H54 (cell line): Measurements from ENCODE around the gene CLBA1.

Experiments used
- DNase-seq: peaks from one replicate; pipeline ENCODE4 v3.0.0; 2011; ENCODE audit warnings: low spot score, mixed read lengths; ENCODE audit not compliant: insufficient read length
- FAIRE-seq: peaks from 3 replicates; lab custom pipeline; 2011; peaks lifted over from hg19 to GRCh38; lab: Jason Lieb, UNC
- POLR2A ChIP-seq: IDR thresholded peaks from 2 replicates; pipeline ENCODE4 v1.6.1; 2011; ENCODE audit warnings: low read depth, mild to moderate bottlenecking, low read length

CLBA1 gene

DNA sequence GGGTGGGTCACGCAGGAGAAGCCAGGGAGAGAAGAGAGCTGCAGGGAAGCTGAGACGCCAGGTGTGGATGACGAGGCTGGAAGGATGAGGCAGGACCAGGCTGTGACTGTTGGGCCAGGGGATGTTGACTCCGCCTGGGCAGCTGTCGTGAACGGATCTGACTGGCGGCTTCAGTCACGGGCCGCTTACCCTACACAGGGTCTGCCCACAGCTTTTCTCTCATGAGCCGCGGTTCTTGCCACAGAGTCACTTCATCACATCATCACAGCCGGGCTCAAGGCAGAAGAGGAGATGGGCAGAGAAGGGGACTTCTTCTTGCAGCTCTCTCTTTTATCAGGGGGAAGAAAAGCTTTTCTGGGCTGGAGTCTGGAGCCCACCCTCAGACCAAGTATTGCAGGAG, 7.7 kb downstream of the CLBA1 start:
- DNase-seq = no peak
- no peak for TF ChIP-seq POLR2A
- no peak for FAIRE-seq

DNA sequence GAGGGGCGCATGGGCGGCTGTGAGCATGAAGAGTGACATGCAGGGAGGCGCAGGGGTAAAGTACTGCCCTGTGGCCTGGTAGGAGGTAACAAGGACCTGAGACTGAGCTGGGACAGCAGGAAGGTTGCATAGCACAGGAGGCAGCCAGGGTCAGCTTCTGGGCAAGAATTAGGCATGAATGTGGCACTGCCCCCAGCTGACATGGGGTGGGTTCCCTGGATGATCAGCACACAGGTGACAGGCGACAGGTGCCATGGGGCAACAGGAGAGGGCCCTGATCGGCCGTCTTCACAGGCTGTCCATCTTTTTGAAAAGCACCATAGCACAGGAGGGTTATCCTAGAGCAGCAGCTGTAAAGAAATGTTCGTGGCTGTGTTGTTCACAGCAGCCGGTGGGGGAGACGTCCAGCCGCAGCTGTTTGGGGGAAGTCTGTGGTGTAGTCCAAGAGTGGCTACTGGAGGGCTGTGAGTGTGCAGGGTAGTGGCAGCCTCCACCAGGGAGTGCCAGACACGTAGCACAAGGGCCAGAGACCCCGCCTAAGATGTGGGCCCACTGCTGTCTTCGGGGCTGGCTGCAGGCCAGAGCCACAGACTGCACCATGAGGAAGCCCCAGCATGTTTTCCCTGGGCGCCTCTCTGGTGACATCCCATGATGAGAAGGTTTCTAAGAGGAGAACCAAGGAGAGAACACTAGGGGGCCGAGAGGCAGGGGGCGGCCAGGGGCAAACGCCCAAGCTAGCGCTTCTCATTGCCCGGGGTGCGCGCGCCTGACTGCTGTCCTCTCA, 8.4 kb downstream of the CLBA1 start:
- FAIRE-seq (no peak), DNase-seq (no peak)
- no peak for TF ChIP-seq POLR2A

DNA sequence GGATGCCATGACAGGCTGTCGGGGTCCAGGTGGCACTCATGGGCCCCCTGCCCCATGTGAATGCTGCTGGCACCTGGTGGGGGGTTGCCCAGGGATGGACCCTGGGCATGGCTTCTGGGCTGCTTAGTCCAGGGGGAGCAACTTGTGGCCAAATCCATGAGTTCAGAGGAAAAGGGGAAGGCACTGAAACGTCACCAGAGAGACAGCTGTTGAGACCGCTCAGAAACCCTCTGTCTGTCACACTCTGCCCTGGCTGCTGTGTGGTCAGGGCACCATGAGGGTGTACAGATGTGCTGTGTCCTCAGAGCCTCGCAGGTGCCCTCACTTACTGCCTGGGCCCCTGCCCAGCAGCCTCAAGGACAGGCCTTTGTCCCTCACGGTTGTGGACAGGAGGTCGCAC, 9.4 kb downstream of the CLBA1 start:
- DNase-seq = no peak
- FAIRE-seq = no peak
- no peak for TF ChIP-seq POLR2A

DNA sequence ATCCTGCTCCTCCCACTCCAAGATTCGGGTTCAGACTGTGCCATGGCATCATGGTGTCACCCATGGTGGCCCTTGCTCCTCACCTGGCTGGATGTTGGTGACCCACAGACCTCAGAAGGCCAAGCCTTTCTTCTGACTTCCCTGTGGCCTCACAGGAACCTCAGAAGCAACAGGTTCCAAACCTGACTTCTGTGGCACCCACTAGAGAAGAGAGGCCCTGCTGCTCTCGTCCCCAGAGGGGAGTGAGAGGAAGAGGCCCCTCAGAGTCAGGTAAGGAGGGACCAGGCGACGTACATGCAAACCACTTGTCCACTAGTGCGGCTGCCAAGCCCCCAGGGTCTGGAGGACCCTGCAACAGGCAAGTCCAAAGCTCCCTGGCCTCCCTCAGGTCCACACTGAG, 10.4 kb downstream of the CLBA1 start:
- TF ChIP-seq POLR2A = no peak
- FAIRE-seq (no peak), DNase-seq (no peak)

DNA sequence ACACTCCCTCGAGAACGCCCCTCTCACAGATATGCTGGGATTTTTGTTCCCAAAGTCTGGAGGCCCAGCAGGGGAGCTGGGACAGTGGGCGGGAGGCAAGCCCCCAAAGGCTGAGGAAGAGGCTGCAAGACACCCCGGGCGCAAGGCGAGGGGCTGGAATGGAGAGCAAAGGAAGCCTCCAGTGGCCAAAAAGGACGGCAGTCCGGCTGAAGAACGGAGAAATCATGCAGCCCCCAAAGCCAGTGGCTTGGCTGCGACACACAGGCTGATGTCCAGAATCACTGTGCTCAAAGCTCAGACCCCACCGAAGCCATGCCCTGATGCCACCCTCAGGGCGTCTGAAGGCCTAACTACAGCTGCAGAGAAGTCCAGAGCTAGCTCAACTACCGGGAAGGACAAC, 10.9 kb downstream of the CLBA1 start:
- no peak for TF ChIP-seq POLR2A
- DNase-seq (no peak), FAIRE-seq (no peak)

DNA sequence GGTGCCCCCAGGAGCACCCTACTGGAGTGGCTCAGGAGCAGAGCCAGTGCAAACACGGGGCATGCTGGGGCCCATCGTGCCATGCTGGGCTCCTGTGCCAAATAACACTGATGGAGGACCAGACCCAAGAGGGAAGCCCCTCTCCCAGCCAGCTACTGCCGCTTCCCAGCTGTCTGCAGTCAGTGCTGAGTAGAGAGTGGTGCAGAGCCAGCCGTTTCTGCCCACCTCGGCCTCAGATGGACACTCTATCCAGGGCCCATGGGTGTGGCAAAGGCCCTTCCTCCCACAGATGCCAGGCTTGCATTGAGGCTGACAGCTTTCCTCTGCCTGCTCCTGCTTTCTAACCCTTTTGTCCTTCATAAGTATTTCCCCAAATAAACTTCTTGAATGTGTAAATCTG, 13.2 kb downstream of the CLBA1 start:
- TF ChIP-seq POLR2A = no peak
- FAIRE-seq = no peak
- no peak for DNase-seq

DNA sequence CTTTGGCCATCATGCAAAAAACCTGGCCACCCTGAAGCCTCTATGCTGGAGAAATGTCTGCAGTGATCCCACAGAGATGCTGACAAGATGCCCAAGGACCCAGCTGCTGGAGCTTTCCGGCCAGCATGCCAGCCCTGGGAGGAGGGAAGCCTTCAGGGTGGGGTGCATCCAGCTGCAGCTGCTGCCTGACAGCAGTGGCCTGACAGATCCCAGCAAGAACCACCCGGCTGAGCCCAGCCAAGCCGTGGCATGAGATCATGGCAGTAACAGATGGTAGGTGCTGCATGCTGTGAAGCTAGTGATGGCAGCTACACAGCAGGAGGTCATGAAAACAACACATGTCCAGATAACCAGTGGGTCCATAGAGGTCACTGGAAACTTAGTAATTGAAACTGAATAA, 13.8 kb downstream of the CLBA1 start:
- DNase-seq (no peak), FAIRE-seq (no peak)
- TF ChIP-seq POLR2A = no peak

DNA sequence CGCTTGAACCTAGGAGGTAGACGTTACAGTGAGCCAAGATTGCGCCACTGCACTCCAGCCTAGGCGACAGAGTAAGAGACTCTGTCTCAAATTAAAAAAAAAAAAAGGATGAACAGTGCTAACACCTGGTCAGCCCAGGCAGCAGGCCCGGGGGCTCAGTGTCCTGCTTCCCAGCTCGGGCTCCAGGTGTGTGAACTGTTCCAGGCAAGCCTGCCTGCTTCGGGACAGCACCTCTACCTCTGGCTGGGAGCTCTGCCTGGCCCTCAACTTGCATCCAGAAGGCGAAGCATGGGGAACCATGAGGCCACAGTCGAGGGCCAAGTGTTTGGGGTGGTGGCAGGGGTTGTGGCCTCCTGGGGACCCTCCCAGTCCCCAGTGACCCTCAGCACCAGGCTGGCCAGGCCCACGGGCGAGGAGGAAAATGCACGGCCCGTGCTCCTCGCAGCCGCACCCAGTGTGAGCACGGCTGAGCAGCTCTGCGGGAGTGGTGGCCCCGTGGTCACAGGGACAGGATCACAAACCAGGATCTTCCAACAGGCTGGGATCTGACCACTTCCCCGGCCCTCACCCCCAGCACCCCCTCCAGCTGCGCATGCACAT, 19.8 kb downstream of the CLBA1 start:
- no peak for FAIRE-seq
- no peak for DNase-seq
- no peak for TF ChIP-seq POLR2A

DNA sequence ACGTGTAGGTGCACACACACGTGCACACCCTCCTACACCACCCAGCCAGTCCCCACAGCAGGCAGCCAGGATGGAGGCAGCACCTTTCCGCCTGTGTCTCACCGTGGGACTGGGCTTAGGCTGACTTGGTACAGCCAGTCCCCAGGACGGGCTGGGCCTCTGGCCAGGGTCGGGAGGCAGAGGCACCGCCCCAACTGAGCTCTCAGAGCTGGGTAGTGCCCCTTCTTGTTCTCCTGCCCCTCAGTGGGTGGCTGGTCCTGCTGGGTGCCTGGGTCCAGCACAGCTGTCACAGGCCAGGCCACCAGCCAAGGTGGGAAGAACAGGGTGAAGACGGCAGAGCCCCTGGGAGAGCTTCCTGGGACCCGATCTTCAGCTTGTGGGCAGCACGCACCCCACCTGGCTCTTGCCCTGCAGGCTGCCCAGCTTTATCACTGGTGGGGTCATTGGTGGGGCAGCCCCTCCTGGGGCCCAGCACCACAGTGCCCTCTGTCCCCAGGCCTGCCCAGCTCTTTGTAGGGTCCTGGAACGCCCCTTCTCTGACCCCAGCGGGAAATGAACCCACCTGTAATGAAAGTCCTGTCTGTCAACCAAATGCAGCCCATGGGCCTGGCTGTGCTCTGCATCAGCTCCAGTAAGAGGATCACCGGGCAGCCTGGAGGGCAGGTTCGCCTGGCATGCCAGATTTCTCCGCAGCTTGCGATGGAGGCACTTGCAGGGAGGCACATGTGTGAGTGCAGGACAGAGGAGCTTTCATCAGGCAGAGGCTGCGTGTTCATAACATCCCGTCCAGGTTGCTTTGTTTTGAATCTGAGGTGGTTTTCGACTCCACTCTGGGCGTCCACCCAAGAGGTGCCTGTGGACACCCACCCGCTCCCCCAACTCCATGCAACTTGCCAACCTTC, 20.6 kb downstream of the CLBA1 start:
- TF ChIP-seq POLR2A = no peak
- FAIRE-seq (no peak), DNase-seq (no peak)

DNA sequence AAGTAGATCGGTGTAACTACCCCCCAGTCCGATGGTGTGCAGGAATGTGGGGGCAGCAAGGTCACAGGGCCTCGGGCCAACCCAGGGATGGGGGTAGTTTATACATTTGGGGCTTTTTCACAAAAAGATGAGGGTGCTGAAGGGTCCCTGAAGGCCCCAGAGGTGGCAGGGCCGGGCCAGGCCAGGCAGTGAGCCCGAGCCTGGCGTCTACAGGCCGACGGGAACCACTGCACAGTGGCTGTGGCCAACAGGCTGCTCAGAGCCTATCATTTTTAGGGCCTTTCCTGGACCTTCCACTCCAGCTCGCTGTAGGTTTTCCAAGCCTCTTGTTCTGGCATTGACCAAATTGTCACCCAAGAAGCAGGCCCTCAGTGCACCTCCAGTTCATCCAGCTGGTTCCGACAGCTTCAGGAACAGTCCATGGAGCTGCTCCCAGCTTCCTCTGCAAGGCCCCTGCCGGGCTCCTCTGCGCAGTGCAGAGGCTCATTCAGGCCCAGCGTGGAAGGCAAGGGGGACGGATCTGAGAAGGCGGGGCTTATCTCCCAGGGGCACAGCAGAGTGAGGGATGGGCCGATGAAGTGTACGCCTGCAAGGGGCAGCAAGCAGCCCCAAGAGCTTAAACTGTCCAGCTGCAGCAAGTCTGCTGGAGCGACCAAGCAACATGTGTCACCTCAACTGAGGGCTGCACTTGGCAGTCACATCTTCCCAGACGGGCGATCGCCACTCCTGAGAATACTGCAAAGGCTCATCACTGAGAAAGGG, 21.4 kb downstream of the CLBA1 start:
- FAIRE-seq (no peak), DNase-seq (no peak)
- TF ChIP-seq POLR2A = no peak

DNA sequence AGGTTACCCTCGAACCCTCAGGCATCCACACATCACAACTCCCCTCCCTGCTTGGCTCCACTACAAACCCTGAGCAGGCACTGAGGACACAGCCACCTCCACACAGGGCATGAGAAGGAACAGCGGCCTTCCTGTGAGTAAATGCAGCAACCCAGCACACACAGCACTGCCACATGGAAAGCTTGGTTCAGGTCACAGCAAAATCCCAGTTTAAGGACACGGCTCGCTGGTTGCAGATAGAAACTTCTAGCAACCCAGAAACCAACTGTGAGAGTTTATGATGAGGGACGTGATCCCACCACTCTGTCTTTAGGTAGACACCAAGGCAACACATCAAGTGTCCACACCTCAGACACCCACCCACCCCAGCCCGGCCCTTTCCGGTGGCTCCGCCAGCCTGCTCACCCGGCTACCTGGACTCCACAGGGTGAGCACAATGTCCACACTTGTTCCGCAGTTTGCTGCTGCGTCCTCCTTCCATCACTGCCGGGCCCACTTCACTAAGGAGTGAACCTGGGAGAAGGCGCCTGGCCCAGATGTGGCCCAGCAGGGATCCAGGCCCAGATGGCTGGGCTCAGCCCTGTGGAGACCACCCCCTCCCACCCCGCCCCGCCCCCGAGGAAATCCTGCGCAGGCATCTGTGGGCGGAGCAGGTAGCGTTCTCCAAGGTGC, 22.1 kb downstream of the CLBA1 start:
- FAIRE-seq (no peak), DNase-seq (no peak)
- TF ChIP-seq POLR2A = no peak

DNA sequence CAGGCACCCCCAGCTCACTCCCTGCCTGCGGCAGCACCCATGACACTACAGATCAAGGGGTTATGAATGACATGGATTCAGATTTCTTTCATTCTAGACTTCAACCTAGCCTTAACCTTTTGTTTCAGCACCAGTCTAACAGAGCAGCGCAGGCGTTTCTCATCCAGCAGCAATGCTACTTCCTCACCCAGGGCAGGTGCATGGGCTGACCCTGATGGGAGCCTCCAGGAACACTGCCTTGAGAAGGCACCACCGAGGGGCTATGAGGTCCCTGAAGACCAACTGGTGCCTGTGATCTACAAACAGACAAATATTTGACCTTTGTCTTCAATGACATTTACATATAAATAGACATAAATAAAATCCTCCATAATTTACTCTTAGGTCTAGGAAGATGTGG, 24.5 kb downstream of the CLBA1 start:
- TF ChIP-seq POLR2A = no peak
- no peak for DNase-seq
- no peak for FAIRE-seq

DNA sequence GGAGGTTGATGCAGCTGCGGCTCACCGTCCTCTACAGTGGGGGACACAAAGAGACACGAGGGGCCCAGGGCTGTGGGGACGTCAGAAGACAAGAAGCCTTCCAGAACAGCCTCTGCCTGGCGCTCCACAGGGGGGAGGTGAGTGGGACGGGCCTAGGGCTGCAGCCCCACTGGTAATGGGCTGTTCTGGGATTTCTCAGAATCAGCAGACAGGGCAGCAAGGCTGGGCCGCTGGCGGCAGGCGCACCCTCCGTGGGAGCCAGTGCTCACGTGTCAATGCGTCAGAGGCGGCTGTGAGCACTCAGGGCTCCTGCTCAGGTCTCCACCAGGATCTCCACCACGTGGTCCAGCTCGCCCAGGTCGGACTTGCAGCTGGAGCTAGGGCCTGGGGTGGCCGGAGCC, 25.3 kb downstream of the CLBA1 start:
- FAIRE-seq = no peak
- no peak for DNase-seq
- no peak for TF ChIP-seq POLR2A
